NCI-H2107 treated with DMSO at 0.1 percent for 48 hours (cell line): ENCODE data around the gene PNMA8B.

Experiments used
- DNase-seq: peaks from one replicate; lab custom pipeline; 2025; ENCODE audit not compliant: unreplicated experiment; lab: John Stamatoyannopoulos, UW

PNMA8B gene

GRCh38 chr19:46460055-46460454, 35.6 kb downstream of the PNMA8B start:
- no peak for DNase-seq

GRCh38 chr19:46456930-46457329, 38.7 kb downstream of the PNMA8B start:
- DNase-seq = no peak

- DNase-seq = no peak
Measured at GRCh38 chr19:46454244-46454643, 41.4 kb downstream of the PNMA8B start.

- no peak for DNase-seq
Measured at GRCh38 chr19:46453661-46454060, 42.0 kb downstream of the PNMA8B start.

- no peak for DNase-seq
Measured at GRCh38 chr19:46452186-46452585, 43.5 kb downstream of the PNMA8B start.

- DNase-seq = no peak
Measured at GRCh38 chr19:46451352-46451751, 44.3 kb downstream of the PNMA8B start.

GRCh38 chr19:46450737-46451136, 44.9 kb downstream of the PNMA8B start:
- DNase-seq = no peak

GRCh38 chr19:46449228-46449627, 46.4 kb downstream of the PNMA8B start:
- no peak for DNase-seq

GRCh38 chr19:46448601-46449000, 47.1 kb downstream of the PNMA8B start:
- no peak for DNase-seq

GRCh38 chr19:46447824-46448223, 47.8 kb downstream of the PNMA8B start:
- DNase-seq = no peak

GRCh38 chr19:46447006-46447405, 48.7 kb downstream of the PNMA8B start:
- no peak for DNase-seq

- no peak for DNase-seq
Measured at GRCh38 chr19:46446021-46446420, 49.6 kb downstream of the PNMA8B start.

GRCh38 chr19:46442808-46443450, 52.7 kb downstream of the PNMA8B start:
- DNase-seq = no peak

GRCh38 chr19:46441866-46442265, 53.8 kb downstream of the PNMA8B start:
- DNase-seq = no peak
